Fibroblast of mammary gland (primary cell): ENCODE results near the gene CADM4.

ENCODE experiments used
- DNase-seq: peaks from one replicate; pipeline ENCODE4 v3.0.0-alpha.2; 2010; ENCODE audit warnings: low read depth
- H3K4me3 ChIP-seq: 2 replicates; pipeline ENCODE4 v1.5.1; 2011; ENCODE audit warnings: low read depth, mild to moderate bottlenecking, low read length, moderate library complexity; ENCODE audit not compliant: control insufficient read depth
- CTCF ChIP-seq: conservative IDR thresholded peaks from 2 replicates; pipeline ENCODE4 v1.5.1; 2011; ENCODE audit warnings: low read depth, low read length, inconsistent platforms; ENCODE audit not compliant: control insufficient read depth, insufficient read depth

The CADM4 gene

GRCh38 chr19:43586346-43586745, 53.3 kb downstream of the CADM4 start:
- no peak overlapping the region for H3K4me3 ChIP-seq
- no peak for TF ChIP-seq CTCF
- no peak for DNase-seq

DNA sequence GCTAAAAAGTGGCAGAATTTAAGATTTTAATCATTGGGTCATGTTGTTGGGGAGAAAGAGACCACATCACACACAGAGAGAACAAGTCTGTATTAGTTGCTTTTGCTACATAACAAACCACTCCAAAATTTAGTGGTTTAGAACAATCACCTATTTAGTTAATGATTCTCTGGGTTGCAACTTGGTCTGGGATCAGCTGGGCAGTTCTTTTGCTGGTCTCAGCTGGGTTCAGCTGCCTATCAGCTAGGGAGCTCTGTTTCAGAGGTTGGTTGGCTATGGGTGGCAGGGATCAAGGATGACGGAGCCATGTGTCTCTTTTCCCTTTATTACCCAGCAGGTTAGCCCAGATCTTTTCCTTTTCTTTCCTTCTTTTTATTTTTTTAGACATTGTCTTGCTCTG, 55.2 kb downstream of the CADM4 start:
- TF ChIP-seq CTCF = no peak
- H3K4me3 ChIP-seq = no peak overlapping the region
- no peak for DNase-seq

- no peak for DNase-seq
- H3K4me3 ChIP-seq = no peak overlapping the region
- TF ChIP-seq CTCF = no peak
Measured at GRCh38 chr19:43582495-43582894, 57.2 kb downstream of the CADM4 start.

GRCh38 chr19:43581467-43581866, 58.2 kb downstream of the CADM4 start:
- no peak for DNase-seq
- peak overlapping the region; percentile 32 for H3K4me3 ChIP-seq
- no peak for TF ChIP-seq CTCF

GRCh38 chr19:43578787-43579186, 60.9 kb downstream of the CADM4 start:
- H3K4me3 ChIP-seq = no peak overlapping the region
- TF ChIP-seq CTCF = no peak

DNA sequence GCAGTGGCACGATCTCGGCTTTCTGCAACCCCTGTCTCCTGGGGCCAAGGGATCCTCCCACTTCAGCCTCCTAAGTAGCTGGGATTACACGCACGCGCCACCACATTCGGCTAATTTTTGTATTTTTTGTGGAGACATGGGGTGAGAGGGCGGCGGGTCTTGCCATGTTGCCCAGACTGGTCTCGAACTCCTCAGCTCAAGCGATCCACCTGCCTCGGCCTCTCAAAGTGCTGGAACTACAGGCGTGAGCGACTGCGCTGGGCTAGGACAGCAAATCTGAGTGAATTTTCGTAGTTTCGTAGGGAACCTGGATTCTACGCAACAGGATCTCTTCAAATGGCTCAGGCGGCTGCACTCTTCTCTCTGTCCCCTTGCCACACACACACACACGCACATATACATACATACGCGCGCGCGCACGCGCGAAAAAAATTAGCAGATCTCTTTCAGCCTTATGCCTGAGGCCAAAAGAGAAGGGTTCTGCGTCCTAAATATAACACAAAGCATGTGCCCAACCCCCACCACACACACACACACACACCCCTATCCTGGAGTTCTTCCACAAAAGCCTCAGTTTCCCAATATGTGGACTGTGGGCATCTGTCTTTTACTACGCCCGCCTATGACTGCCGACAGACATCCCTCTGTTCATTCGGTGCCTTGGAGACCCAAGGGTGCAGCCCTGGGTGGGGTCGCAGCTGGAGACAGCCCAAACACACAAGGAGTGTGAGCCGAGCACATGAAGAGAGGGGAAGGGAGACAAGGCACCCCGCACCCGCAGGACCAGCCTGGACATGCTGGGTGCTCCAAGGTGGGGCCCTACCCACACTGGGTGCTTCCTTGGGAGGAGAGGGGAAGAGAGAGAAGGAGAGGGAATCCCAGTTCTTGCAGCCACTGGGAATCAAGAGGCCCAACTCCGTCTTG, 63.4 kb downstream of the CADM4 start:
- DNase-seq = no peak

More at GRCh38 chr19:43578787-43579186, 60.9 kb downstream of the CADM4 start:
- no peak for DNase-seq

More for the DNA sequence above, 63.4 kb downstream of the CADM4 start:
- no peak for TF ChIP-seq CTCF
- peak overlapping the region; percentile 46 for H3K4me3 ChIP-seq
